ENCODE results near the gene GRK5. TPM values are rescaled to one million over a fixed set of nuclear protein-coding genes. Genes with fewer than 3 reads are reported as not detected.

The GRK5 gene
- total RNA-seq, 6 experiments from 2014 or later: 9.7 to 16.8 (median 15.9) TPM

DNA sequence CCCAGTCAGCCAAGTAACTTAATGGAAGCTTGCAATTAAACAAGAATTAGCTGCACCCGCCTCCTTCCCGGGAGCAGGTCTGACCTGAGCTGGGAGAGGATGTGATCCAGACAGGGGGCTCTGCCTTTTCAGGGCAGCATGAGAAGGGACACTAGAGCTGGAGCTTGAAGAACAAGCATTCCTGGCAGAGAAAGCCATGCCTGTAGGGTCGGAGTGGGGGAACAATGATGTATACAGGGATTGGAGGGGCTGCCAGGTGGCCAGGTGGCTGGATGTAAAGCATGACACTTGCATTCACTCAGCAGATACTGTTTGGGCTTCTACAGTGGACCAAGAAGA lies 112.5 kb downstream of the GRK5 start:
- no peaks in the 10 kb centered on the region for H3K9me3 Mint-ChIP-seq
- H3K27me3 Mint-ChIP-seq (ENCODE audit: insufficient read depth): peaks cover 5% of the 10 kb centered on the region; the same call in 1 of the 2 replicates
- DNase-seq: no peak
- H3K27ac Mint-ChIP-seq: no peak overlapping the region
- TF ChIP-seq, protein P1, sequence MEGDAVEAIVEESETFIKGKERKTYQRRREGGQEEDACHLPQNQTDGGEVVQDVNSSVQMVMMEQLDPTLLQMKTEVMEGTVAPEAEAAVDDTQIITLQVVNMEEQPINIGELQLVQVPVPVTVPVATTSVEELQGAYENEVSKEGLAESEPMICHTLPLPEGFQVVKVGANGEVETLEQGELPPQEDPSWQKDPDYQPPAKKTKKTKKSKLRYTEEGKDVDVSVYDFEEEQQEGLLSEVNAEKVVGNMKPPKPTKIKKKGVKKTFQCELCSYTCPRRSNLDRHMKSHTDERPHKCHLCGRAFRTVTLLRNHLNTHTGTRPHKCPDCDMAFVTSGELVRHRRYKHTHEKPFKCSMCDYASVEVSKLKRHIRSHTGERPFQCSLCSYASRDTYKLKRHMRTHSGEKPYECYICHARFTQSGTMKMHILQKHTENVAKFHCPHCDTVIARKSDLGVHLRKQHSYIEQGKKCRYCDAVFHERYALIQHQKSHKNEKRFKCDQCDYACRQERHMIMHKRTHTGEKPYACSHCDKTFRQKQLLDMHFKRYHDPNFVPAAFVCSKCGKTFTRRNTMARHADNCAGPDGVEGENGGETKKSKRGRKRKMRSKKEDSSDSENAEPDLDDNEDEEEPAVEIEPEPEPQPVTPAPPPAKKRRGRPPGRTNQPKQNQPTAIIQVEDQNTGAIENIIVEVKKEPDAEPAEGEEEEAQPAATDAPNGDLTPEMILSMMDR (IDR thresholded peaks at IDR 0.05): no peak
- H3K36me3 Mint-ChIP-seq (ENCODE audit: low read depth): no peaks in the 10 kb centered on the region; the same call in 1 of the 2 replicates
- peaks cover 40% of the 10 kb centered on the region for H3K4me1 Mint-ChIP-seq (ENCODE audit: low read depth)
- H3K4me3 Mint-ChIP-seq: no peak overlapping the region

DNA sequence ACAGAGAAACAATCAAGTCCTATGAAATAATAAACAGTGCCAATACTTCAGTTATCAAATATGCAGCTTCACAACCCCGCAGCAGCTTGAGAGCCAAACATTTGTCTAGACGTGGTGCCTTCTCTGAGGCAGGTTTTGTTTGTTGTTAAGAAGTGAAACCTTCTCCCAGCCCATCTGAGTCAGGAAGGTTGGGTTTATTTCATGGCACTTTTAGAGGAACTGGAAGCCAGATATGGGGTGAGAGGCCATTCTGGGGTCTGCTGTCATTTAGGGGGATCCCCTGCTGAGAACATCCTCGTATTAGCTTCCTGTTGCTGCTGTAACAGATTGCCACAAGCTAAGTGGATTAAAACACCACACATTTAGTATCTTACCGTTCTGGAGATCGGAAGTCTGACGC lies 113.6 kb downstream of the GRK5 start:
- Mint-ChIP-seq H3K4me1 (ENCODE audit: low read depth) (peaks cover 29% of the 10 kb centered on the region), H3K9me3 (no peaks in the 10 kb centered on the region), H3K36me3 (ENCODE audit: low read depth) (no peaks in the 10 kb centered on the region; the same call in 1 of the 2 replicates), H3K27me3 (ENCODE audit: insufficient read depth) (peaks cover 3% of the 10 kb centered on the region; the same call in 1 of the 2 replicates), H3K4me3 (no peak overlapping the region), H3K27ac (no peak overlapping the region)
- no peak for DNase-seq
- TF ChIP-seq, protein P1 (IDR thresholded peaks at IDR 0.05): no peak

DNA sequence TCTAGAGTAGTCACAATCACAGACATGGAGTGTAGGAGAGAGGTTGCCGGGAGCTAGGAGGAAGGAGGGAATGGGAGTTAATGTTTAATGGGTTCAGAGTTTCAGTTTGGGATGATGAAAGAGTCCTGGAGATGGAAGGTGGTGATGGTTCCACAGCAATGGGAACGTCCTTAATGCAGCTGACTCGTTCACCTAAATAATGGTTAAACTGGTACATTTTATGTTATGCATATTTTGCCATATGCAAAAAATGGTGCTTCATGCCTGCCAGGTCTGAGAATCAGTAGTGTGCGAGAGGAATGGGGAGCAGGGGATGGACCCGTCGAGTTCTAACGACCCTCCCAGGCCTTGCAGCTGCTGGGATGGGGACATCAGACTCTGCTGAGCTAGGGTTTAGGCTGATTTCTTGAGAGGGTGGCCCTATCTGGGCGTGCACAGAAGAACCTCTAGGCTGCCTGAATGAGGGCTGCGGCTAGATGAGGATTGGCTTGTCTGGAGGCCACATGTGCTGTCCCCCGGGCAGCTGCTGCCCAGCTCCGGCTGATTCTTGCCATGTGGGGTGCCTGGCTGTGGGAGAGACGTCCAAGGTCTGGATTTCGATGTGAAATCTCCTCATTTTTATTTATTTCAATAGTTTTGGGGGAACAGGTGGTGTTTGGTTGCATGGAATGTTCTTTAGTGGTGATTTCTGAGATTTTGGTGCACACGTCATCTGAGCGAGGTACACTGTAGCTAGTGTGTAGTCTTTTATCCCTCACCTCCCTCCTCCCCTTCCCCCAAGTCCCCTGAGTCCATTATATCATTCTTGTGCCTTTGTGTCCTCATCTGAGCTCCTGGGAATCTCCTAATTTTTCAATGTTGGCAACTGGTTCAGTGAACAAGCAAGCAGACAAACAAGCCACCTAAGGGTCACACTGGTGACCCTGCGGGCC lies 116.0 kb downstream of the GRK5 start:
- Mint-ChIP-seq H3K36me3 (ENCODE audit: low read depth) (no peaks in the 10 kb centered on the region; the same call in 1 of the 2 replicates), H3K9me3 (no peaks in the 10 kb centered on the region), H3K27me3 (ENCODE audit: insufficient read depth) (peaks cover 3% of the 10 kb centered on the region; the same call in 1 of the 2 replicates), H3K4me3 (no peak overlapping the region), H3K27ac (no peak overlapping the region), H3K4me1 (ENCODE audit: low read depth) (peaks cover 6% of the 10 kb centered on the region)
- TF ChIP-seq, protein P1 (IDR thresholded peaks at IDR 0.05): no peak
- no peak for DNase-seq

DNA sequence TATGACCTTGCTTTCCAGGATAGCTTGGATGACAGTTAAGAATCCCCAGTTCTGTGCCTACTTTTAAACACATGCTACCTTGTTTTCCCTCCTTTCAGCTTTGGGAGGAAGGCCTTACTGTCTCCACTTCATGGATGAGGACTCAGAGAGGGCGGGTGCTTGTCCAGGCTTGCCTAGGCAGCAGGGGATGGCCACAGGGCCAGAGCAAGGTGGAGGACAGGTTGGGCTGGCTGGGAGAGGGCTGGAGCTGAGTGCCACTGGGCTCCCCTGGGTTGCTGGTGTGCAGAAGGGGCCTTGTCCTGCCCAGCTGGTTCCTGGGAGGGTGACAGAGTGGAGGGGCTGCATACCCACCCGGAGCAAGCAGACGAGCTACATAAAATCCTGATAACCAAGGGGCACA lies 117.8 kb downstream of the GRK5 start:
- H3K4me3 Mint-ChIP-seq: no peak overlapping the region
- H3K4me1 Mint-ChIP-seq (ENCODE audit: low read depth): no peaks in the 10 kb centered on the region
- TF ChIP-seq, protein P1 (IDR thresholded peaks at IDR 0.05): no peak
- peaks cover 3% of the 10 kb centered on the region; the same call in 1 of the 2 replicates for H3K27me3 Mint-ChIP-seq (ENCODE audit: insufficient read depth)
- H3K9me3 Mint-ChIP-seq: no peaks in the 10 kb centered on the region
- DNase-seq: no peak
- no peak overlapping the region for H3K27ac Mint-ChIP-seq
- no peaks in the 10 kb centered on the region; the same call in 1 of the 2 replicates for H3K36me3 Mint-ChIP-seq (ENCODE audit: low read depth)

DNA sequence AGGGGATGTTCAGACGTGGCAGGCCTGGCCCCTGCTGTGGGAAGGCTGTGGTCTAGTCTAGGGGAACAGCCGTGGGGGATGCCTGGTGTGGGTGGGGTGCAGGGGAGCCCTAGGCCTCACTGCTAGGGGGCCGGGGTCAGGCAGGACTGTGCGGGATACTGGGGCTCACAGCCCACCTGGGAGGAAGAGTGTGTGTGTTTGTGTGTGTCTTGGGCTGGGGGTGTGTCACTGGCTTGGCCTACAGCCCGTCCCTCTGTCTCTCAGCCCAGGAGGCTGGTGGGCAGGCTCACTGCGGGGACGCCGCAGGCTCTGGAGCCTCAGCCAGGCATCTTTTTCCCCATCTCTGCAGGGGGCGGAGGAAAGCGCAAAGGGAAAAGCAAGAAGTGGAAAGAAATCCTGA lies 118.8 kb downstream of the GRK5 start:
- Mint-ChIP-seq H3K4me3 (no peak overlapping the region), H3K9me3 (no peaks in the 10 kb centered on the region), H3K36me3 (ENCODE audit: low read depth) (no peaks in the 10 kb centered on the region; the same call in 1 of the 2 replicates), H3K27ac (no peak overlapping the region), H3K27me3 (ENCODE audit: insufficient read depth) (peaks cover 2% of the 10 kb centered on the region), H3K4me1 (ENCODE audit: low read depth) (no peaks in the 10 kb centered on the region)
- TF ChIP-seq, protein P1 (IDR thresholded peaks at IDR 0.05): no peak
- DNase-seq: no peak
